GM12864 (cell line): ENCODE measurements around the gene EPB41L3.
"Not testable (repeated sequence)": the region's sequence is repeated elsewhere in the genome, so short reads cannot be mapped to it uniquely, and the experiment has no call there.

Experiments
- DNase-seq: peaks from one replicate; pipeline ENCODE4 v3.0.0-alpha.2; 2011; ENCODE audit warnings: low read depth
- H3K4me3 ChIP-seq: 2 replicates; pipeline ENCODE4 v1.5.1; 2011; ENCODE audit warnings: mild to moderate bottlenecking, low read depth, low read length, control low read depth
- TF ChIP-seq, protein P1 (sequence below): IDR thresholded peaks from 2 replicates; pipeline ENCODE4 v1.5.1; 2011; ENCODE audit warnings: low read depth, mild to moderate bottlenecking, moderate library complexity, low read length, control low read depth, inconsistent platforms; ENCODE audit errors: missing control alignments

EPB41L3 gene

DNA sequence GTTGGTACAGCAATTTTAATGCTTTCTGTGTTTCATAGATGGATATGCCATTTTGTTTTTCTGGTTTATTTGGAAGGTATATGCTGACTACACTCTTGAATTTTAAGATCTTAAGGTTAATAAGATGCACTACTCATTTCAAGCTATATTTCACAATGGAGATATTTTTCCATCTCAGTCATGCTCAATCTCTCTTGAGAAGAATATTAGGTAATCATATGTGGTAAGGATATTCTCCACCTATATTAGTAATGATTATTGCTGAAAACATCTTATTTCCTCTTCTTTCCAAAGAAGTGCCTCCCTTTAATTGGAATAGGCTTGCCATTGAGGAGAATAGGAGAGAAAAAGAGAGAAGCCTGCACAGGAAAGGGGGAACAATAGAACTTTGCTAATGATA, 40.1 kb downstream of the EPB41L3 start:
- no peak overlapping the region for H3K4me3 ChIP-seq
- no peak for DNase-seq
- TF ChIP-seq, protein P1, sequence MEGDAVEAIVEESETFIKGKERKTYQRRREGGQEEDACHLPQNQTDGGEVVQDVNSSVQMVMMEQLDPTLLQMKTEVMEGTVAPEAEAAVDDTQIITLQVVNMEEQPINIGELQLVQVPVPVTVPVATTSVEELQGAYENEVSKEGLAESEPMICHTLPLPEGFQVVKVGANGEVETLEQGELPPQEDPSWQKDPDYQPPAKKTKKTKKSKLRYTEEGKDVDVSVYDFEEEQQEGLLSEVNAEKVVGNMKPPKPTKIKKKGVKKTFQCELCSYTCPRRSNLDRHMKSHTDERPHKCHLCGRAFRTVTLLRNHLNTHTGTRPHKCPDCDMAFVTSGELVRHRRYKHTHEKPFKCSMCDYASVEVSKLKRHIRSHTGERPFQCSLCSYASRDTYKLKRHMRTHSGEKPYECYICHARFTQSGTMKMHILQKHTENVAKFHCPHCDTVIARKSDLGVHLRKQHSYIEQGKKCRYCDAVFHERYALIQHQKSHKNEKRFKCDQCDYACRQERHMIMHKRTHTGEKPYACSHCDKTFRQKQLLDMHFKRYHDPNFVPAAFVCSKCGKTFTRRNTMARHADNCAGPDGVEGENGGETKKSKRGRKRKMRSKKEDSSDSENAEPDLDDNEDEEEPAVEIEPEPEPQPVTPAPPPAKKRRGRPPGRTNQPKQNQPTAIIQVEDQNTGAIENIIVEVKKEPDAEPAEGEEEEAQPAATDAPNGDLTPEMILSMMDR, result no peak

DNA sequence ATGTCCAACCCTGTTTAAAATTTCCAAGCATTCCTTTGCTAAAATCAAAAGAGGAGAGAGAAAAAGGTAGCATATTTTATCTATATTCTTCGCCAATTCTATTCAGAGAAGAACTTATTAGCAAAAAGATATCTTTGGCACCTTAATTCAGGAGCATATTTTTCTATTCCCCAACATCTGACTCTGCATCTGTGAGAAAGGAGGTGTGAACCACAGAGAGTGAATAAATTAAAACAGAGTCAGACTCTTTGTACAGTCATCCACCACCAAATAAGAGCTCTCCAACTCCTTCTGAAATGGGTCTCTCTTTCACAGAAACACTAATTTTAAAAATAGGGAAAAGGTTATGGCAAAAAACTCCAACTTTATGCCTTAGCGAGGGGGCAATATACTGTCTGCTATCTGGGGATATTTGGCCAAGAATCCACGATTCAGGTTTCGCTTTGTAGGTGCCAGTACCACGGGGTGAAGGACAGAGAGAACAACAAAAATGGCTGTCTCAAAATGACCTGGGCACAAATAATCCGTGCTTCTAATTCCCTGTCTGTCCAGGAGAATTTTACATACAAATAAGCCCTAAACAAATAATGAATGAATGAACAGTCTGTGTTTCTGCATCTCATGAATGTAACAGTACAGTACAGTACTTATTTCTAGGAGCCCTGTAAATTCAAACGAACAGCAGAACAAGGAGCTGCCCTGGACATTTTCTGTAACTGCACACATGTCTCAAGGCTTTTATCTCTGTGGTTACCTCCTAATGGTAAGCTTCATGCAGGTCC, 43.4 kb downstream of the EPB41L3 start:
- no peak for DNase-seq
- no peak overlapping the region for H3K4me3 ChIP-seq
- TF ChIP-seq, protein P1, result no peak

DNA sequence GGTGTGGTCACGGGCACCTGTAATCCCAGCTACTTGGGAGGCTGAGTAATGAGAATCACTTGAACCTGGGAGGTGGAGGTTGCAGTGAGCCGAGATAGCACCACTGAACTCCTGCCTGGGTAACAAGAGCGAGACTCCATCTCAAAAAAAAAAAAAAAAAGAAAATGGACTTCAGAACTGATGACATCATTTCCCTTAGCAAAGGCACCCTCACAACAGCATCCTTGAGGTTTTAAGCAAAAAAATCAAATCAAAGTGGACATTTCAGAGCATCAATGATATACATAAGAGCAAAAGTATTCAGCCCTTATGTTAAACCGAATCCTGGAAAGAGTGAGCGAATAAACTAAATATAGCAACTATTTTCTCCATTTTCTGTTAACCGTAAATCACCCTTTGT, 45.3 kb downstream of the EPB41L3 start:
- TF ChIP-seq, protein P1, result no peak
- no peak for DNase-seq
- H3K4me3 ChIP-seq, result no peak overlapping the region

DNA sequence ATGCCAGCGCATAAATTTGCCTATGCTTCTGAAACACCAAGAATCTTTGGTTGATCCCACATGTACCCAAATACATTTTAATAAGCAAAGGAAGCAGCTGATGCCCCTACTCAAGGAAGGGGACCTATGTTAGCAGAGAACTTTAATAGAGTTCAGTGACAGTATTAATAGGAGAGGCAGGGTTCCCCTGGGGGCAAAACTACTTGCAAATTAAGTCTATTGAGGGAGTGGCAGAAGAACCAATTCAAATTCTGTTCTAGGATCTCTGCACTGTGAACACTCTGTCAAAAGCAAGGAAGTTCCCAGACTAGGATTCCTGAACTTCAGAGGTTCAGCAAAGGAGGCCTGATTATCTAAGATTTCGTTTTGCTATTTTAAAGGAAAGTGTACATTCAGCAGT, 47.5 kb downstream of the EPB41L3 start:
- no peak for DNase-seq
- TF ChIP-seq, protein P1, result no peak
- H3K4me3 ChIP-seq, result no peak overlapping the region

DNA sequence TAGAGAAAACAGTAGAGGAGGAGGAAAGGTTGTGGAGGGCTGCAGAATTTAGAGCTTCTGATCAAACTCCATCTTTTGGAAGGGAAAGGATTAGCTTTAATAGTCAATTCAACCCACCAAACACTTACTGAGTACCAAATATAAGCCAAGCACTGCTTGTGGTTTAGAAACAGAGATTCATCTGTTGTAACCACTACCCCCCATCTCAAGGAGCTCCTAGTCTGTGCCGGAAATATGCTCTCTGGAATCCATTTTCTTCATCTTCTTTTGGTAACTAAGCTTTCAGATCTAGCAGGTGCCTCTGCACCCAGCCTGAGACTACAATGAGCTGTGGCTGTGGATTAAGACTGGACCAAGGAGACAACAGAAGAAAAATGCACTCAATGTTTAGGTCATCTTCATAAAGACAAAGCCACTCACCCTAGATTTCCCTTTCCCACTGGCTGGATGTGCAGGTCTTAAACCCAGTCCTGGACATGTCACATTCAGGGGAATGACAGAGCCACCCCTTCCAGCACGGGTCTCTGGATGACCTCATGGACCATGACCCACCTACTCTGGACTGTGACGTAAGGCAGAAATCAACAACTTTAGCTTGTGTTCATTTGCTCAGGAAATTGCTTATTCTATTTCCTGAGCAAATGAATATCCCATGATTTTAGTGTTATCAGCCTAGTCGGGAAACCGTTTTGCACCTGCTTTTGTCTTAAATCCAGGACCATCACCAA, 52.9 kb downstream of the EPB41L3 start:
- DNase-seq, result no peak
- H3K4me3 ChIP-seq, result no peak overlapping the region
- TF ChIP-seq, protein P1, result no peak

DNA sequence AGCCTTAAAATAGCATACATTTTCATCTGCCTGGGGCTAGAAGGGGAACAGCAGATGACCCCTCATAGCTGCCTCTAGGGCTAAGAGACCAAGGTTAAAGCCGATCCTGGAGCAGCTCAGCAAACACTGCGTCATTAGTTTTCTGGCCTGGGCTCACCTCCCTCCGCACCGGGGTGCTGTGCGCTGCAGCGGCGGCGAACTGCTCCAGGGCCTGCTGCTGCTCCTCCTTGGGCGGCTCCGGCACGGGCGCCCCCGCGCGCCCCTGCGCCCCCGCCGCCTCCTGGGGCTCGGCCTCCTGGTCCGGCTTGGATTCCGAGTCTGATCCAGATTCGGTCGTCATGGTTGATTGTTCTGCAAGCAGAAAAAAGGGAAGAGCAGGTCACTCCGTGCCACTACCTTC, 55.0 kb downstream of the EPB41L3 start:
- TF ChIP-seq, protein P1, result no peak
- H3K4me3 ChIP-seq, result no peak overlapping the region
- no peak for DNase-seq

DNA sequence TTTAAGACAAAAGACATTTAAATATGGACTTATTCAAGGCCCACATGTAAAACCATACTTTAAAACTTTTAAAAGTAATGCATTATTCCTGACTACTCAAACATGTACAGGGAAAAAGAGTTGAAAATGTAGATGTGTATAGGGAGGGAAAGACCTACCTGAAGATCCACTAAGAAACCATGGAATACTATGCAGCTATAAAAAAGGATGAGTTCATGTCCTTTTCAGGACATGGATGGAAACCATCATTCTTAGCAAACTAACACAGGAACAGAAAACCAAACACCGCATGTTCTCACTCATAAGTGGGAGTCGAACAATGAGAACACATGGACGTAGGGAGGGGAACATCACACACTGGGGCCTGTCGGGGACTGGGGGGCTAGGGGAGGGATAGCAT, 55.8 kb downstream of the EPB41L3 start:
- not testable (repeated sequence) for DNase-seq, H3K4me3 ChIP-seq
